HCT116 (cell line): Measurements from ENCODE around the gene CLEC16A. TPM values are rescaled to one million over a fixed set of nuclear protein-coding genes. Genes with fewer than 3 reads are reported as not detected.

Experiments
- ATAC-seq: fragments of 200-7000 bp; cut with Tn5 transposase; 2 replicates; pipeline ENCODE4 v1.9.1; 2020; ENCODE audit warnings: mild to moderate bottlenecking, moderate library complexity
- BruUV-seq: library from RNA; stranded (reverse); fragments of 400-500 nt; replicated peaks from 2 replicates; lab custom pipeline; 2021; lab: Mats Ljungman, UMichigan
- CTCF ChIA-PET: fragments of 300-600 bp; sonication (Branson Sonifier 250); formaldehyde crosslinking; loops from one replicate; lab custom pipeline; 2021; ENCODE audit warnings: antibody characterized with exemption; lab: Charles Lee
- POLR2A ChIA-PET: fragments of 300-600, 350-600 bp; sonication (Branson Sonifier 250); formaldehyde crosslinking; loops from one replicate; lab custom pipeline; 2021; ENCODE audit warnings: antibody characterized with exemption; lab: Charles Lee
- RAD21 ChIA-PET, 2 experiments: fragments of 300-600 bp; sonication (Branson Sonifier 250); formaldehyde crosslinking; loops; one replicate each; lab custom pipeline; 2023; ENCODE audit warnings: low total read pairs in 2 of 2; ENCODE audit not compliant: uncharacterized antibody in 2 of 2, unreplicated experiment in 2 of 2, low non-redundant PET in 1 of 2; lab: Charles Lee
- DNase-seq: peaks from one replicate; pipeline ENCODE4 v3.0.0-alpha.2; 2010; ENCODE audit warnings: low read depth, low spot score
- H2AFZ ChIP-seq: fragments of 200-600 bp; shearing (Covaris generic), sonication (generic); 2 replicates; pipeline ENCODE4 v1.6.1; 2017; ENCODE audit warnings: low read depth, mixed run types, mixed read lengths, antibody characterized with exemption, low read length; ENCODE audit not compliant: poor library complexity, severe bottlenecking
- H3K27ac ChIP-seq: 2 replicates; pipeline ENCODE4 v1.5.1; 2012; ENCODE audit warnings: low read depth, low read length
- H3K27me3 ChIP-seq: fragments of 200-600 bp; sonication (generic); 2 replicates; pipeline ENCODE4 v1.6.1; 2016; ENCODE audit warnings: mixed run types, low read length, mixed read lengths; ENCODE audit not compliant: insufficient read depth
- H3K36me3 ChIP-seq, 2 experiments: fragments of 200-500 bp in 1 of 2; fragments of 200-600 bp in 1 of 2; sonication (Bioruptor generic) in 1 of 2; sonication (generic) in 1 of 2; 2 replicates each; pipeline versions ENCODE4 v1.5.1 to v1.6.1; 2014 to 2016; ENCODE audit warnings: low read length in 2 of 2, inconsistent platforms in 1 of 2, mixed read lengths in 1 of 2, mixed run types in 1 of 2; ENCODE audit not compliant: insufficient read depth in 2 of 2, control insufficient read depth in 1 of 2
- H3K4me1 ChIP-seq, 2 experiments: fragments of 200-600 bp in 1 of 2; sonication (generic) in 1 of 2; 2 replicates each; pipeline versions ENCODE4 v1.5.1 to v1.6.1; 2012 to 2017; ENCODE audit warnings: low read length in 2 of 2, inconsistent platforms in 1 of 2, mild to moderate bottlenecking in 1 of 2, mixed read lengths in 1 of 2, mixed run types in 1 of 2, moderate library complexity in 1 of 2; ENCODE audit not compliant: insufficient read depth in 2 of 2, control insufficient read depth in 1 of 2
- H3K4me2 ChIP-seq: fragments of 200-600 bp; sonication (generic); 2 replicates; pipeline ENCODE4 v1.6.1; 2017; ENCODE audit warnings: mixed run types, low read length, mixed read lengths
- H3K4me3 ChIP-seq, 2 experiments: fragments of 200-600 bp in 1 of 2; sonication (generic) in 1 of 2; replicated peaks in 1 of 2; 2 replicates each; pipeline ENCODE4 v1.5.1; 2011 to 2016; ENCODE audit warnings: low read length in 2 of 2, control low read depth in 1 of 2, low read depth in 1 of 2, mild to moderate bottlenecking in 1 of 2, mixed read lengths in 1 of 2, mixed run types in 1 of 2
- H3K79me2 ChIP-seq: fragments of 200-600 bp; sonication (generic); 2 replicates; pipeline ENCODE4 v1.6.1; 2017; ENCODE audit warnings: mild to moderate bottlenecking, mixed run types, low read length, moderate library complexity, mixed read lengths; ENCODE audit not compliant: insufficient read depth
- H3K9ac ChIP-seq: fragments of 200-600 bp; sonication (generic); 2 replicates; pipeline ENCODE4 v1.6.1; 2016; ENCODE audit warnings: low read length, mixed read lengths
- H3K9me2 ChIP-seq: fragments of 200-600 bp; sonication (generic), shearing (Covaris generic); 2 replicates; pipeline ENCODE4 v1.6.1; 2017; ENCODE audit warnings: mixed run types, mild to moderate bottlenecking, moderate library complexity; ENCODE audit not compliant: insufficient read depth
- H3K9me3 ChIP-seq, 2 experiments: fragments of 200-500 bp in 1 of 2; fragments of 200-600 bp in 1 of 2; sonication (Bioruptor generic) in 1 of 2; sonication (generic) in 1 of 2; 2 replicates each; pipeline ENCODE4 v1.6.1; 2014 to 2017; ENCODE audit warnings: low read length in 2 of 2, mixed read lengths in 2 of 2, inconsistent platforms in 1 of 2, low read depth in 1 of 2, mild to moderate bottlenecking in 1 of 2, mixed run types in 1 of 2, moderate library complexity in 1 of 2; ENCODE audit not compliant: control insufficient read depth in 1 of 2, insufficient read depth in 1 of 2
- H4K20me1 ChIP-seq: fragments of 200-600 bp; sonication (generic), shearing (Covaris generic); 2 replicates; pipeline ENCODE4 v1.6.1; 2017; ENCODE audit warnings: mixed run types, mild to moderate bottlenecking, moderate library complexity; ENCODE audit not compliant: insufficient read depth
- CBX3 ChIP-seq: IDR thresholded peaks from 2 replicates; pipeline ENCODE4 v1.6.1; 2012; ENCODE audit warnings: low read depth
- ELF1 ChIP-seq: IDR thresholded peaks from 2 replicates; pipeline ENCODE4 v1.6.1; 2012; ENCODE audit warnings: low read depth, borderline replicate concordance
- EZH2 ChIP-seq: fragments of 200-600 bp; sonication (generic); IDR thresholded peaks from 2 replicates; pipeline ENCODE4 v1.6.1; 2017; ENCODE audit warnings: antibody characterized with exemption, mixed run types
- EZH2phosphoT487 ChIP-seq: fragments of 200-600 bp; IDR thresholded peaks from 2 replicates; pipeline ENCODE4 v1.6.1; 2018; ENCODE audit warnings: antibody characterized with exemption, borderline replicate concordance
- FOSL1 ChIP-seq: IDR thresholded peaks from 2 replicates; pipeline ENCODE4 v1.6.1; 2012; ENCODE audit warnings: low read depth
- JUND ChIP-seq: IDR thresholded peaks from 2 replicates; pipeline ENCODE4 v1.6.1; 2012
- POLR2A ChIP-seq: IDR thresholded peaks from 2 replicates; pipeline ENCODE4 v1.7.0; 2011; ENCODE audit warnings: borderline replicate concordance; ENCODE audit not compliant: insufficient read depth, insufficient read length; ENCODE audit errors: extremely low read depth
- RAD21 ChIP-seq: IDR thresholded peaks from 2 replicates; pipeline ENCODE4 v1.6.1; 2012; ENCODE audit warnings: low read depth, mild to moderate bottlenecking
- SP1 ChIP-seq: IDR thresholded peaks from 2 replicates; pipeline ENCODE4 v1.6.1; 2012; ENCODE audit warnings: low read depth
- SRF ChIP-seq: IDR thresholded peaks from 2 replicates; pipeline ENCODE4 v1.6.1; 2012; ENCODE audit warnings: low read depth
- TCF7L2 ChIP-seq: IDR thresholded peaks from 2 replicates; pipeline ENCODE4 v1.7.0; 2011; ENCODE audit warnings: borderline replicate concordance, inconsistent platforms; ENCODE audit not compliant: insufficient read depth, insufficient read length; ENCODE audit errors: extremely low read depth
- YY1 ChIP-seq: IDR thresholded peaks from 2 replicates; pipeline ENCODE4 v1.6.1; 2011; ENCODE audit warnings: low read length, low read depth, moderate library complexity, mild to moderate bottlenecking; ENCODE audit not compliant: insufficient replicate concordance; ENCODE audit errors: extremely low read depth
- intact Hi-C: fragments of 100-400 bp; cut with micrococcal nuclease; formaldehyde crosslinking; loops from 2 replicates; pipeline ENCODE4 v1.10.0; 2022
- total RNA-seq: library from RNA; stranded (reverse); gene quantifications from one replicate; pipeline ENCODE4 v1.2.1, GENCODE V29; 2021; ENCODE audit not compliant: unreplicated experiment
- TF ChIP-seq, protein P1 (sequence below): IDR thresholded peaks from 2 replicates; pipeline ENCODE4 v1.6.1; 2012; ENCODE audit warnings: low read depth
- TF ChIP-seq, protein P2 (sequence below): IDR thresholded peaks from 2 replicates; pipeline ENCODE4 v1.6.1; 2011; ENCODE audit warnings: mild to moderate bottlenecking, low read length, moderate library complexity; ENCODE audit not compliant: insufficient replicate concordance; ENCODE audit errors: extremely low read depth

Gene CLEC16A
- total RNA-seq, 1 experiment from 2014 or later, result 18.0 TPM

DNA sequence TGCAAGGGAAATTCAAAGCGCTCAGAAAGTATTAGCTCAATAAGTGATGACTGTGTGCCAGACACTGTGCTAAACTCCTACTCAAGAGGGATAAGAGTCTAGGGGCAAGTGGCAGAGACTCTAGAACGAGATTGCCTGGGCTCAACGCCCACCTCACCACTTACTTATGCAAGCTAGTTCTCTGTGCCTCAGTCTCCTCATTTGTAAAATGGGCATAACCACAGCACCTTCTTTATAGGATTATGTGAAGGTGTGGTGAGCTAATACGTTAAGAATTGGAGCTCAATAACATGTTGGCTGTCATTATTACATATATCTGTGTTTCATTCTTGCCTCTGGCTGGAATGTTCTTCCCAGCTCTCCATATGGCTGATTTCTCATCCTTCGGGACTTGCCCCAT lies 17.5 kb upstream of the CLEC16A start:
- POLR2A ChIA-PET, result no interaction called here
- intact Hi-C loops, result no loop called here

More for the DNA sequence above, 17.5 kb upstream of the CLEC16A start:
- Histone ChIP-seq H3K9me2 (no peaks in the 10 kb centered on the region), H3K4me2 (no peak overlapping the region), H3K4me3 (no peak overlapping the region), H3K4me1 (peaks cover 0 to 21% of the 10 kb centered on the region in 2 experiments; a peak in 2 of 4 replicates), H3K9ac (no peak overlapping the region), H4K20me1 (no peaks in the 10 kb centered on the region), H3K27ac (no peak overlapping the region), H3K79me2 (0 out of 2 replicates have a peak, but pooled peaks cover 5% of the 10 kb centered on the region), H3K9me3 (no peaks in the 10 kb centered on the region), H2AFZ (no peak overlapping the region), H3K27me3 (no peaks in the 10 kb centered on the region), H3K36me3 (peaks cover 5 to 6% of the 10 kb centered on the region in 2 experiments; a peak in 3 of 4 replicates)
- RAD21 ChIA-PET, result no interaction called here
- CTCF ChIA-PET, result no interaction called here
- ATAC-seq (no peak), DNase-seq (no peak)
- BruUV-seq, result no TSS peak
- TF ChIP-seq EZH2phosphoT487 (no peak), SRF (no peak), JUND (no peak), FOSL1 (no peak), YY1 (no peak), CBX3 (no peak), RAD21 (no peak), ELF1 (no peak), EZH2 (no peak), TCF7L2 (no peak), SP1 (no peak), POLR2A (no peak)
- TF ChIP-seq, protein P1, sequence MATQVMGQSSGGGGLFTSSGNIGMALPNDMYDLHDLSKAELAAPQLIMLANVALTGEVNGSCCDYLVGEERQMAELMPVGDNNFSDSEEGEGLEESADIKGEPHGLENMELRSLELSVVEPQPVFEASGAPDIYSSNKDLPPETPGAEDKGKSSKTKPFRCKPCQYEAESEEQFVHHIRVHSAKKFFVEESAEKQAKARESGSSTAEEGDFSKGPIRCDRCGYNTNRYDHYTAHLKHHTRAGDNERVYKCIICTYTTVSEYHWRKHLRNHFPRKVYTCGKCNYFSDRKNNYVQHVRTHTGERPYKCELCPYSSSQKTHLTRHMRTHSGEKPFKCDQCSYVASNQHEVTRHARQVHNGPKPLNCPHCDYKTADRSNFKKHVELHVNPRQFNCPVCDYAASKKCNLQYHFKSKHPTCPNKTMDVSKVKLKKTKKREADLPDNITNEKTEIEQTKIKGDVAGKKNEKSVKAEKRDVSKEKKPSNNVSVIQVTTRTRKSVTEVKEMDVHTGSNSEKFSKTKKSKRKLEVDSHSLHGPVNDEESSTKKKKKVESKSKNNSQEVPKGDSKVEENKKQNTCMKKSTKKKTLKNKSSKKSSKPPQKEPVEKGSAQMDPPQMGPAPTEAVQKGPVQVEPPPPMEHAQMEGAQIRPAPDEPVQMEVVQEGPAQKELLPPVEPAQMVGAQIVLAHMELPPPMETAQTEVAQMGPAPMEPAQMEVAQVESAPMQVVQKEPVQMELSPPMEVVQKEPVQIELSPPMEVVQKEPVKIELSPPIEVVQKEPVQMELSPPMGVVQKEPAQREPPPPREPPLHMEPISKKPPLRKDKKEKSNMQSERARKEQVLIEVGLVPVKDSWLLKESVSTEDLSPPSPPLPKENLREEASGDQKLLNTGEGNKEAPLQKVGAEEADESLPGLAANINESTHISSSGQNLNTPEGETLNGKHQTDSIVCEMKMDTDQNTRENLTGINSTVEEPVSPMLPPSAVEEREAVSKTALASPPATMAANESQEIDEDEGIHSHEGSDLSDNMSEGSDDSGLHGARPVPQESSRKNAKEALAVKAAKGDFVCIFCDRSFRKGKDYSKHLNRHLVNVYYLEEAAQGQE, result no peak
- TF ChIP-seq, protein P2, sequence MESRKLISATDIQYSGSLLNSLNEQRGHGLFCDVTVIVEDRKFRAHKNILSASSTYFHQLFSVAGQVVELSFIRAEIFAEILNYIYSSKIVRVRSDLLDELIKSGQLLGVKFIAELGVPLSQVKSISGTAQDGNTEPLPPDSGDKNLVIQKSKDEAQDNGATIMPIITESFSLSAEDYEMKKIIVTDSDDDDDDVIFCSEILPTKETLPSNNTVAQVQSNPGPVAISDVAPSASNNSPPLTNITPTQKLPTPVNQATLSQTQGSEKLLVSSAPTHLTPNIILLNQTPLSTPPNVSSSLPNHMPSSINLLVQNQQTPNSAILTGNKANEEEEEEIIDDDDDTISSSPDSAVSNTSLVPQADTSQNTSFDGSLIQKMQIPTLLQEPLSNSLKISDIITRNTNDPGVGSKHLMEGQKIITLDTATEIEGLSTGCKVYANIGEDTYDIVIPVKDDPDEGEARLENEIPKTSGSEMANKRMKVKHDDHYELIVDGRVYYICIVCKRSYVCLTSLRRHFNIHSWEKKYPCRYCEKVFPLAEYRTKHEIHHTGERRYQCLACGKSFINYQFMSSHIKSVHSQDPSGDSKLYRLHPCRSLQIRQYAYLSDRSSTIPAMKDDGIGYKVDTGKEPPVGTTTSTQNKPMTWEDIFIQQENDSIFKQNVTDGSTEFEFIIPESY, result no peak
- TF ChIP-seq, all 23 proteins: peak for 0
